Mesodermal cell (in vitro differentiated cells): ENCODE measurements around the gene RBM28. TPM values are rescaled to one million over a fixed set of nuclear protein-coding genes. Genes with fewer than 3 reads are reported as not detected.

Experiments used
- H3K27ac ChIP-seq: 2 replicates; pipeline ENCODE4 v1.7.0; 2013; ENCODE audit warnings: mild to moderate bottlenecking, low read depth, low read length, moderate library complexity; ENCODE audit not compliant: severe bottlenecking
- H3K36me3 ChIP-seq: 2 replicates; pipeline ENCODE4 v1.7.1; 2013; ENCODE audit warnings: mild to moderate bottlenecking, low read length, moderate library complexity; ENCODE audit not compliant: control insufficient read depth, insufficient read depth
- H3K4me1 ChIP-seq: one replicate; pipeline ENCODE4 v1.7.1; 2013; ENCODE audit warnings: mild to moderate bottlenecking, low read length; ENCODE audit not compliant: insufficient read depth, control insufficient read depth, poor library complexity, severe bottlenecking
- H3K4me3 ChIP-seq: 2 replicates; pipeline ENCODE4 v1.7.0; 2013; ENCODE audit warnings: low read length, control low read depth, mild to moderate bottlenecking; ENCODE audit not compliant: insufficient read depth, poor library complexity, severe bottlenecking; ENCODE audit errors: extremely low read depth
- H3K9me3 ChIP-seq: 2 replicates; pipeline ENCODE4 v1.7.1; 2013; ENCODE audit warnings: mild to moderate bottlenecking, low read length, moderate library complexity; ENCODE audit not compliant: control insufficient read depth
- WGBS, 2 experiments: methylation state at CpG; one replicate each; pipeline ENCODE4 v1.1.5; 2013; ENCODE audit warnings: missing lambda C conversion rate in 2 of 2; ENCODE audit not compliant: insufficient coverage in 2 of 2; 5-methylcytosine and 5-hydroxymethylcytosine counted together
- polyA plus RNA-seq, 2 experiments: library from polyadenylated mRNA; stranded (reverse); fragments of 50-300 nt; gene quantifications; one replicate each; pipeline ENCODE4 v1.2.3, GENCODE V29; 2013

RBM28 gene
- polyA plus RNA-seq (2013, experiment 1 of 2): 34.1 TPM
- polyA plus RNA-seq (2013, experiment 2 of 2): 32.8 TPM

GRCh38 chr7:128343554-128344430 is at the start of gene RBM28:
RBM28 (minus strand) TSS chr7:128343908; CDS start chr7:128343793, 115 bp downstream.
- Histone ChIP-seq H3K9me3 (no peaks in the 10 kb centered on the region), H3K36me3 (peaks cover 17% of the 10 kb centered on the region), H3K4me3 (peak within 1 kb of the TSS; percentile 78), H3K4me1 (peaks cover 9% of the 10 kb centered on the region), H3K27ac (peak within 1 kb of the TSS; percentile 88)
- WGBS, 2 experiments: 0 to 7% methylated on average over 29 to 30 of the region's 49 CpGs

GRCh38 chr7:128392446-128393327 is 49.0 kb upstream of the RBM28 start:
- peaks cover 35% of the 10 kb centered on the region for H3K36me3 ChIP-seq
- no peaks in the 10 kb centered on the region for H3K4me1 ChIP-seq
- 93 to 98% methylated on average over 10 to 13 of the region's 18 CpGs for WGBS, 2 experiments
- H3K4me3 ChIP-seq: no peak overlapping the region
- no peak overlapping the region for H3K27ac ChIP-seq
- no peaks in the 10 kb centered on the region for H3K9me3 ChIP-seq

DNA sequence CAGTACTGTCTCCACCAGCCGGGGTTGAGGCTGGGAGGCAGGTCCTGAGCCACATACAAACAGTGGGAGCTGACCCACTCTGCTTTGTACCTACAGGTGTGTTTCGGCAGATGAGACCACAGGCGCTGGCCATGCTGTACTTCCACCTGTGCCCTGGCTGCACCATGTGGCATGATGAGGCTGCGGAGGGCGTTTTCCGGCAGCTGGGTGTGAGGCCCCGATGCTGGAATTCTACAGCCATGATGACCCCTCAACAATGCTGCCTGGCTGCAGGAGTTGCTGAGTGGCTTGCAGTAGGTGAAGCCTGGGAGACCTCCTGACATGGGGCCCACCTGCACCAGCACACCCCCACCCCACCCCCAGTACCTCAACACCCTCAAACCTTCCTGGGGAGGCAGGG is 48.1 kb upstream of the RBM28 start:
- 97 to 100% methylated on average over 4 to 6 of the region's 7 CpGs for WGBS, 2 experiments
- Histone ChIP-seq H3K4me1 (no peaks in the 10 kb centered on the region), H3K27ac (no peak overlapping the region), H3K4me3 (no peak overlapping the region), H3K9me3 (no peaks in the 10 kb centered on the region), H3K36me3 (peaks cover 31% of the 10 kb centered on the region)

- peaks cover 23% of the 10 kb centered on the region for H3K36me3 ChIP-seq
- H3K9me3 ChIP-seq: no peaks in the 10 kb centered on the region
- no peaks in the 10 kb centered on the region for H3K4me1 ChIP-seq
- WGBS, 2 experiments: 90 to 97% methylated on average over 3 of the region's 3 CpGs
- H3K27ac ChIP-seq: no peak overlapping the region
- H3K4me3 ChIP-seq: no peak overlapping the region
Measured at GRCh38 chr7:128390871-128391565, 47.3 kb upstream of the RBM28 start.

DNA sequence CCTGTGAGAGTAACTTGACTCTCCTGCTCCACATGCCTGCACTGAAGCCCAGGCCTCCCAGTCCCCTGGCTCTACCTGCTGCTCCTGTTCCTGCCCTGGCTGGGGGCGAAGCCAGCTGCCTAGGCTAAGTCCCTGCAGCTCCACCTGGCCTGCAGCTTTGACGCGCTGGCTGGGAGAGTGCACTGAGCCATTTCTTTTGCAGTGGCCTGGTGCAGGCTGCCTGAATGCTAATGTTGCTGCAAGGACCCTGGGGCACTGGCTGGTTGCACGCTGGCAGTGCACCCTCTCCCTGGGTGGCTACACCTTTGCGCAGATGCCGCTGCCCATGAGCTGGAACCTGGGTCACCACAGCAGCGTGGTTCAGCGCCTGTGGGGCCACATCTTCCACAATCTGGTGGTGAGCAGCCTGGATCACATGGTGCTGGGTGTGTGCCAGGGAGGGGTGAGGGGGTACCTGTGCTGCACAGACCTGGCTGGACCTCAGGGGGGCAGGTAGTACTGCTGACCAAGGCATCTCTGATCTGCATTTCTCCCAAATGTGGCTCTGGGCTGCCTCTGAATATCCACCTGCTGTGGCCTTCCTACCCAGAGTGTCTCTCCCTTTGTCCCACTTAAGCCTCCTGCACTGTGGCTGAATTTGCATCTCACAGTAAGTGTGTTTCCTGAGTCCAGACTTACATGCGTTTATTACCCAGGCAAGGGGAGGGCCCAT is 46.1 kb upstream of the RBM28 start:
- no peaks in the 10 kb centered on the region for H3K4me1 ChIP-seq
- H3K36me3 ChIP-seq: peaks cover 11% of the 10 kb centered on the region
- H3K9me3 ChIP-seq: no peaks in the 10 kb centered on the region
- H3K4me3 ChIP-seq: no peak overlapping the region
- no peak overlapping the region for H3K27ac ChIP-seq
- WGBS, 2 experiments: 85 to 96% methylated on average over 9 of the region's 9 CpGs

GRCh38 chr7:128389085-128389617 is 45.4 kb upstream of the RBM28 start:
- no peaks in the 10 kb centered on the region for H3K4me1 ChIP-seq
- peaks cover 5% of the 10 kb centered on the region for H3K36me3 ChIP-seq
- 100% methylated on average over 1 of the region's 2 CpGs for WGBS, 2 experiments
- H3K27ac ChIP-seq: no peak overlapping the region
- H3K4me3 ChIP-seq: no peak overlapping the region
- no peaks in the 10 kb centered on the region for H3K9me3 ChIP-seq

GRCh38 chr7:128388145-128388485 is 44.4 kb upstream of the RBM28 start:
- Histone ChIP-seq H3K36me3 (peaks cover 4% of the 10 kb centered on the region), H3K9me3 (no peaks in the 10 kb centered on the region), H3K27ac (no peak overlapping the region), H3K4me1 (no peaks in the 10 kb centered on the region), H3K4me3 (no peak overlapping the region)
- no CpG with 5 or more reads among the region's 3 CpGs for WGBS, 2 experiments

DNA sequence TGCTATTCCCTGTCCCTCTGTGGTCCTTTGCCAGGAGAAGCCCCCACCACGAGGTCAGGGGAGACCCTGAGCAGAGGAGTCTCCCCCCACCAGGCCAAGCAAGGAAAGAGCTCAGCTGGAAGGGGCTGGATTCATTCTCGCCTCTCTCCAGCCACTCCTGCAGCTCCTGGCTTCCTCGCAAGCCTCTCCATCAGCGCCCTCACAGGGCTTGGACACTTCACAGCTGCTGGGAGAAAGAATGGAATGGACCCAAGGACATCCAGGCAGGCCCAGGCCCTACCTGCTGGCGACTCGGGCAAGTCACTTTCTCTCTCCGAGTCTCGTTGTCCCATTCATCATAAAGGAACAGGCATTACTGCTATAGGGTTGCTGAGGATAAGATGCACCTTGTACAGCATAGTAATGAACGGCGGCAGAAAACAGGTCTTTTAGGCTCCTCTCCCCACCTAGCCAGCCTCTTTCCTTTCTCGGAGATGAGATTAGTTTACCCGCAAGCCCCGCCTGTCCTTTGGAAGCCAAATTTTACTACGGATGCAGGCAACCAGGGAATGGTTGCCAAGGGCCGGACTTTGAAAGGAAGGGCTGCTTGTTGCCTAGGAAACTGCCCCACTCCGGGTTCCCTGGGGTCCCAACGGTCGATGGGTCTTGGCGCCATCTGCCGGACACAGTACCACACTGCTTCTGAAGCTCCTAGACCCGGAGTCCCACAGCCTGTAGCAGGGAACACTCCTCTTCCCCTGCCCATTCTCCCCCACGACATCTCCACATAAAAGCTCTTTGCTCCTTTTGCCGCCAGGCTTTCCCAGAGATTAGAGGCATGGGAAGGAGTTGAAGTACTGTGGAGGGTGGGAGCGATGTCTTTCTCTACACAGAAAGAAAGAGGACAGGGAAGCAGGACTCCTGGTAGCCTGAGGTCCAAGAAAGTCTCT is 43.8 kb upstream of the RBM28 start:
- Histone ChIP-seq H3K36me3 (no peaks in the 10 kb centered on the region), H3K27ac (no peak overlapping the region), H3K4me3 (no peak overlapping the region), H3K4me1 (no peaks in the 10 kb centered on the region), H3K9me3 (no peaks in the 10 kb centered on the region)
- WGBS, 2 experiments: 30 to 38% methylated on average over 19 to 22 of the region's 24 CpGs
